ENCODE data around the gene FSIP1.

Gene FSIP1

GRCh38 chr15:39792025-39792843 lies 9.6 kb upstream of the FSIP1 start:
- no peak for DNase-seq

GRCh38 chr15:39789736-39790135 lies 7.1 kb upstream of the FSIP1 start:
- DNase-seq: no peak

- DNase-seq: no peak
Observed at GRCh38 chr15:39788800-39789565, 6.3 kb upstream of the FSIP1 start.

GRCh38 chr15:39788108-39788507 lies 5.5 kb upstream of the FSIP1 start:
- DNase-seq: no peak

- DNase-seq: no peak
Observed at GRCh38 chr15:39787479-39787878, 4.8 kb upstream of the FSIP1 start.

GRCh38 chr15:39786447-39787056 lies 3.9 kb upstream of the FSIP1 start:
- DNase-seq: peak; percentile 39 to 65

GRCh38 chr15:39785841-39786240 lies 3.2 kb upstream of the FSIP1 start:
- no peak for DNase-seq

- DNase-seq: no peak
Observed at GRCh38 chr15:39785139-39785538, 2.5 kb upstream of the FSIP1 start.

GRCh38 chr15:39784638-39785037 lies 2.0 kb upstream of the FSIP1 start:
- DNase-seq: no peak

- DNase-seq: no peak
Observed at GRCh38 chr15:39784125-39784524, 1.5 kb upstream of the FSIP1 start.

- DNase-seq: no peak
Observed at GRCh38 chr15:39783244-39783820, 691 bp upstream of the FSIP1 start.

GRCh38 chr15:39781967-39782302 lies 706 bp downstream of the FSIP1 start:
- DNase-seq: peak in 1 of 2 donors; percentile 2

- DNase-seq: peak; percentile 63 to 79
Observed at GRCh38 chr15:39781147-39781966, 1.3 kb downstream of the FSIP1 start.

GRCh38 chr15:39778021-39778420 lies 4.6 kb downstream of the FSIP1 start:
- no peak for DNase-seq

GRCh38 chr15:39777496-39777895 lies 5.1 kb downstream of the FSIP1 start:
- DNase-seq: no peak

- DNase-seq: no peak
Observed at GRCh38 chr15:39776068-39776467, 6.6 kb downstream of the FSIP1 start.

- peak in 1 of 2 donors; percentile 9 for DNase-seq
Observed at GRCh38 chr15:39774688-39775267, 7.9 kb downstream of the FSIP1 start.

- DNase-seq: no peak
Observed at GRCh38 chr15:39770748-39771689, 11.6 kb downstream of the FSIP1 start.

GRCh38 chr15:39767921-39768320 lies 14.7 kb downstream of the FSIP1 start:
- DNase-seq: no peak

GRCh38 chr15:39761006-39761405 lies 21.6 kb downstream of the FSIP1 start:
- no peak for DNase-seq
